ENCODE results near the gene OLAH. TPM values are rescaled to one million over a fixed set of nuclear protein-coding genes. Genes with fewer than 3 reads are reported as not detected.

The OLAH gene
- total and polyA plus RNA-seq, 4 donors = 0.25 to 0.42 TPM; not detected in 2

Other genes with a start within 250 kb of the OLAH start
- gene CDNF, start 205.9 kb upstream of the OLAH start, total RNA-seq = 1 to 10 TPM; 1.5 to 5.9 TPM
- gene CDNF, start 205.9 kb upstream of the OLAH start, polyA plus RNA-seq = 1 to 10 TPM; 2.7 to 3.1 TPM
- gene HSPA14, start 205.6 kb upstream of the OLAH start, total RNA-seq = 1 to 10 TPM; 8.6 to 9.0 TPM
- 1 to 10 TPM; 5.3 to 8.4 TPM for gene HSPA14, start 205.6 kb upstream of the OLAH start, polyA plus RNA-seq
- 1 to 10 TPM; 5.2 to 8.5 TPM for gene MSANTD7, start 205.6 kb upstream of the OLAH start, total RNA-seq
- 1 to 10 TPM in 1 of 2 donors, under 1 TPM in 1; 0.82 to 1.8 TPM for gene MSANTD7, start 205.6 kb upstream of the OLAH start, polyA plus RNA-seq
- gene SUV39H2, start 165.1 kb upstream of the OLAH start, total RNA-seq = 1 to 10 TPM; 3.2 to 7.5 TPM
- gene SUV39H2, start 165.1 kb upstream of the OLAH start, polyA plus RNA-seq = 1 to 10 TPM; 1.8 to 2.7 TPM
- gene DCLRE1C, start 89.8 kb upstream of the OLAH start, total RNA-seq = 1 to 10 TPM; 2.8 to 9.9 TPM
- 1 to 10 TPM in 1 of 2 donors, under 1 TPM in 1; 0.93 to 3.5 TPM for gene DCLRE1C, start 89.8 kb upstream of the OLAH start, polyA plus RNA-seq
- under 1 TPM in 1 of 2 donors, not detected in 1; 0.33 TPM for gene MEIG1, start 84.6 kb upstream of the OLAH start, total RNA-seq
- gene MEIG1, start 84.6 kb upstream of the OLAH start, polyA plus RNA-seq = not detected
- gene ACBD7, start 44.8 kb downstream of the OLAH start, total RNA-seq = under 1 TPM in 1 of 2 donors, not detected in 1; 0.37 TPM
- under 1 TPM in 1 of 2 donors, not detected in 1; 0.13 TPM for gene ACBD7, start 44.8 kb downstream of the OLAH start, polyA plus RNA-seq
- 1 to 10 TPM; 7.2 to 8.4 TPM for gene RPP38, start 53.4 kb downstream of the OLAH start, total RNA-seq
- gene RPP38, start 53.4 kb downstream of the OLAH start, polyA plus RNA-seq = 10 to 100 TPM in 1 of 2 donors, 1 to 10 TPM in 1; 8.1 to 12.0 TPM
- gene NMT2, start 124.8 kb downstream of the OLAH start, total RNA-seq = 10 to 100 TPM in 1 of 2 donors, 1 to 10 TPM in 1; 9.6 to 18.7 TPM
- gene NMT2, start 124.8 kb downstream of the OLAH start, polyA plus RNA-seq = 10 to 100 TPM; 15.4 to 19.1 TPM